ENCODE data around the gene SLC5A3. TPM values are rescaled to one million over a fixed set of nuclear protein-coding genes. Genes with fewer than 3 reads are reported as not detected.

SLC5A3 gene
- total RNA-seq, 1 donor from 2014 or later = 34.0 TPM

GRCh38 chr21:34073749-34074282 is 438 bp downstream of the SLC5A3 start:
- no peak for DNase-seq (ENCODE audit: low read depth)
- FAIRE-seq = no peak
- Histone ChIP-seq H3K4me3 (ENCODE audit: low read depth, low read length) (peak overlapping the region; percentile 79), H3K27me3 (ENCODE audit: control insufficient read depth, insufficient read depth, low read length) (no peaks in the 10 kb centered on the region), H3K36me3 (ENCODE audit: control insufficient read depth, insufficient read depth, low read length) (no peaks in the 10 kb centered on the region)
- no peak for TF ChIP-seq CTCF (IDR thresholded peaks at IDR 0.05; ENCODE audit: insufficient read depth, low read length, severe bottlenecking)

- no peak for FAIRE-seq
- H3K27me3 ChIP-seq (ENCODE audit: control insufficient read depth, insufficient read depth, low read length) = no peaks in the 10 kb centered on the region
- DNase-seq (ENCODE audit: low read depth) = peak; percentile 33
Measured at GRCh38 chr21:34074283-34075090, 1.1 kb downstream of the SLC5A3 start.

GRCh38 chr21:34075091-34075425 is 1.7 kb downstream of the SLC5A3 start:
- DNase-seq (ENCODE audit: low read depth) = no peak
- TF ChIP-seq CTCF (IDR thresholded peaks at IDR 0.05; ENCODE audit: insufficient read depth, low read length, severe bottlenecking) = no peak
- Histone ChIP-seq H3K4me3 (ENCODE audit: low read depth, low read length) (peak overlapping the region; percentile 79), H3K27me3 (ENCODE audit: control insufficient read depth, insufficient read depth, low read length) (no peaks in the 10 kb centered on the region), H3K36me3 (ENCODE audit: control insufficient read depth, insufficient read depth, low read length) (no peaks in the 10 kb centered on the region)
- FAIRE-seq = no peak

More at GRCh38 chr21:34074283-34075090, 1.1 kb downstream of the SLC5A3 start:
- peak overlapping the region; percentile 79 for H3K4me3 ChIP-seq (ENCODE audit: low read depth, low read length)
- no peaks in the 10 kb centered on the region for H3K36me3 ChIP-seq (ENCODE audit: control insufficient read depth, insufficient read depth, low read length)
- TF ChIP-seq CTCF (IDR thresholded peaks at IDR 0.05; ENCODE audit: insufficient read depth, low read length, severe bottlenecking) = no peak

DNA sequence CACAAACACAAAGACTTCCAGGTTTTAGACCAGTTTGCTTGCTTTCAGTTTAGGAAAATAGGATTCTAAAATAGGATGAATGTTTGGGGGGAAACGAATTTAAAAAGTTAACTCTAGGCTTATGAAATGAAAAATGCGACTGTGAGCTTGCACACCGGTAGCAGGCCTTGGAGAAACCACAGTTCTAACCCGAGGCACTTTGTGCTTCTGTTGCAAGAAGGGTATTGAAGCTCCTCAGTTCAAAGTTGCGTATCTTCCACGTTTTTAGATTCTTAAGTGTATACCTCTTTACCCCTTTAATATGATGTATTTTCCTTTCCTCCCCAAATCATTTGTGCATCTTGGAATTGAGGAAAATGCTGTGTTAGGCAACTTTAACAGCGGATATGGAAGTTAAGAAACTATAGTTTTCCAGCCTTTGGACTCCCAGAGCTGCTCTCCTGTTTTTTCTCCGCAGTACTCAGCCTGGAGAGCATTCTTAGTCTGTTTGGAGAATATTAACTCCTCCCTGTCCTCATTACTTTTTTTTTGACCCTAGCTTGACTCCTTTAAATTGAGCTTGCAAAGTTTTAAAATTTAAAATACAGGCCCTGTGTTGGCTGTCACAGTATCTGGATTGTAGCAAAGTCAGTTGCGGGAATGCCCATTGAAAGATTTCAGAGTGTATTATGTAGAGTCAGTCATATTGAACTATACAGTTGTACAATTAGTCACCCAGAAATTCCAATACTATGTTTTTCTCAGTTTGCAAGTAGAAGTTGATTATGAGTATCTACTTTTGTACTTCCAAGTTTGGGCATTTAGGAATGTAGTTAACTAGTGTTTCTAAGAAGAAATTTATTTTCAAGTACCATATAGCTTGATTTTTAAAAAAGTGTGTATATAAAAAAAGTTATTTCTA is 2.6 kb downstream of the SLC5A3 start:
- no peak for DNase-seq (ENCODE audit: low read depth)
- Histone ChIP-seq H3K4me3 (ENCODE audit: low read depth, low read length) (no peak overlapping the region), H3K27me3 (ENCODE audit: control insufficient read depth, insufficient read depth, low read length) (no peaks in the 10 kb centered on the region), H3K36me3 (ENCODE audit: control insufficient read depth, insufficient read depth, low read length) (no peaks in the 10 kb centered on the region)
- TF ChIP-seq CTCF (IDR thresholded peaks at IDR 0.05; ENCODE audit: insufficient read depth, low read length, severe bottlenecking) = no peak
- no peak for FAIRE-seq

DNA sequence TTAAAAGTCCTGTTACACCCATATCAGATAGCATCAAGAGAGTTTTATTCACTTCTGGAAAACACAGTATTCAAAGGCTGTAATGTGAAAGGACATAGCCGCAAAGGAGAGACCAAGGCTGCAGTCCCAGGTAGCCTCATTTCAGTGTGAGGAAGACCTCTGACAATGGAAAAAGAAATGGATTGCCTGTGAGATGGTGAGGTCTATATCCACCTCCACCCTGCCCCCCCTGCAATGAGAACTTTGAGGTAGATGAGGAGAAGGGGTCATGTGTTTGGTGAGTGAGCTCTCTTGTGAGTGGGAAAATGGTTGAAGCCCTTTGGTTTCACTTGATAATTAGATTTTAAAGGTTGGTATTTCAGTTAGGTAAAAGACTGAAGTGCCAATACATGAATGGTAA is 3.5 kb downstream of the SLC5A3 start:
- FAIRE-seq (no peak), DNase-seq (ENCODE audit: low read depth) (no peak)
- Histone ChIP-seq H3K36me3 (ENCODE audit: control insufficient read depth, insufficient read depth, low read length) (no peaks in the 10 kb centered on the region), H3K27me3 (ENCODE audit: control insufficient read depth, insufficient read depth, low read length) (no peaks in the 10 kb centered on the region), H3K4me3 (ENCODE audit: low read depth, low read length) (no peak overlapping the region)
- TF ChIP-seq CTCF (IDR thresholded peaks at IDR 0.05; ENCODE audit: insufficient read depth, low read length, severe bottlenecking) = no peak

Measured in bronchial epithelial cell (primary cell).